Hepatocyte (in vitro differentiated cells): Measurements from ENCODE around the gene WDCP.

ENCODE experiments used
- EZH2 ChIP-seq: fragments of 200-600 bp; sonication (generic); IDR thresholded peaks from 2 replicates; pipeline ENCODE4 v1.6.1; 2016; ENCODE audit warnings: antibody characterized with exemption, mild to moderate bottlenecking, borderline replicate concordance
- TF ChIP-seq, protein P1 (sequence below): fragments of 200-600 bp; sonication (generic); IDR thresholded peaks from 2 replicates; pipeline ENCODE4 v1.5.1; 2016; ENCODE audit warnings: antibody characterized with exemption, mild to moderate bottlenecking; ENCODE audit not compliant: poor library complexity

DNA sequence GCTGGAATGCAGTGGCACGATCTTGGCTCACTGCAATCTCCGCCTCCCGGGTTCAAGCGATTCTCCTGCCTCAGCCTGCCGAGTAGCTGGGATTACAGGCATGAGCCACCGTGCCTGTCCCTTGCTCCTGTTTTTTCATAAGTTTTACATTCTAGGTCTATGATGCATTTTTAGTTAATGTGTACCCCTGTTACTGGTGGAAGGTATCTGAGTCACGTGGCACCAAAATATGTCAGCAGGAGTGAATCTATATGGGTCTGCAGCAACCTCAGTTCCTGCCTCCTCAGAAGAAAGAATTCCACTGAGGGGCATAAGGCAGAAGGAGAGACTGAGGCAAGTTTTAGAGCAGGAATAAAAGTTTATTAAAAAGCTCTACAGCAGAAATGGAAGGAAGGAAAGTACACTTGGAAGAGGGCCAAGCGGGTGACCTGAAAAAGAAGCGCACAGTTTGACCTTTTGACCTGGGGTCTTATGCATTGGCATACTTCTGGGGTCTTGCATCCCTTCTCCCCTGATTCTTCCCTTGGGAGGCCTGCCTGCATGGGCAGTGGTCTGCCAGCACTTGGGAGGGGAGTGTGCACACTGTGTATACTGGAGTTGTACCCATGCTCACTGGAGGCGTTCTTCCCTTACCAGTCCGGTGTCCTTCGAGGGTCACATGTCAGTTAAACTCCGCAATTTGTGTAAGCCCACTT, 38.4 kb downstream of the WDCP start:
- TF ChIP-seq, protein P1, sequence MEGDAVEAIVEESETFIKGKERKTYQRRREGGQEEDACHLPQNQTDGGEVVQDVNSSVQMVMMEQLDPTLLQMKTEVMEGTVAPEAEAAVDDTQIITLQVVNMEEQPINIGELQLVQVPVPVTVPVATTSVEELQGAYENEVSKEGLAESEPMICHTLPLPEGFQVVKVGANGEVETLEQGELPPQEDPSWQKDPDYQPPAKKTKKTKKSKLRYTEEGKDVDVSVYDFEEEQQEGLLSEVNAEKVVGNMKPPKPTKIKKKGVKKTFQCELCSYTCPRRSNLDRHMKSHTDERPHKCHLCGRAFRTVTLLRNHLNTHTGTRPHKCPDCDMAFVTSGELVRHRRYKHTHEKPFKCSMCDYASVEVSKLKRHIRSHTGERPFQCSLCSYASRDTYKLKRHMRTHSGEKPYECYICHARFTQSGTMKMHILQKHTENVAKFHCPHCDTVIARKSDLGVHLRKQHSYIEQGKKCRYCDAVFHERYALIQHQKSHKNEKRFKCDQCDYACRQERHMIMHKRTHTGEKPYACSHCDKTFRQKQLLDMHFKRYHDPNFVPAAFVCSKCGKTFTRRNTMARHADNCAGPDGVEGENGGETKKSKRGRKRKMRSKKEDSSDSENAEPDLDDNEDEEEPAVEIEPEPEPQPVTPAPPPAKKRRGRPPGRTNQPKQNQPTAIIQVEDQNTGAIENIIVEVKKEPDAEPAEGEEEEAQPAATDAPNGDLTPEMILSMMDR, result no peak
- no peak for TF ChIP-seq EZH2
